ENCODE results near the gene WNT3A. TPM values are rescaled to one million over a fixed set of nuclear protein-coding genes. Genes with fewer than 3 reads are reported as not detected.

WNT3A gene
- total and polyA plus RNA-seq, 9 of the 15 experiments (the other 6 are each of a cell fraction or from before 2014, with no cell fraction given), result not detected

GRCh38 chr1:228084325-228084724 lies 77.5 kb downstream of the WNT3A start:
- in situ Hi-C loops (cut with MboI), result no loop called here
- TF ChIP-seq RHOXF2B (CRISPR knock-in tag; conservative IDR thresholded peaks at IDR 0.05) (no peak), ARID4B (CRISPR knock-in tag; IDR thresholded peaks at IDR 0.05) (peak; percentile 0; the same call in 1 of the 2 replicates), DPF2 (IDR thresholded peaks at IDR 0.05) (0 out of 2 replicates have a peak, but pooled peaks have one; percentile 29), ZBTB12 (CRISPR knock-in tag; IDR thresholded peaks at IDR 0.05) (no peak), CEBPB (tag; IDR thresholded peaks at IDR 0.05) (peak; percentile 94), REST (IDR thresholded peaks at IDR 0.05; ENCODE audit: borderline replicate concordance) (0 out of 2 replicates have a peak, but pooled peaks have one; percentile 2), REST (CRISPR knock-in tag; IDR thresholded peaks at IDR 0.05; ENCODE audit: low read depth) (no peak), NFE2 (IDR thresholded peaks at IDR 0.05; ENCODE audit: low read depth) (peak; percentile 63), POU5F1 (IDR thresholded peaks at IDR 0.05; ENCODE audit: borderline replicate concordance, low read depth, low read length, partially characterized antibody) (no peak)

More at GRCh38 chr1:228084325-228084724, 77.5 kb downstream of the WNT3A start:
- Histone ChIP-seq H3K27me3 (ENCODE audit: control insufficient read depth in 2 of 2, insufficient read depth in 2 of 2, low read length in 2 of 2) (no peaks in the 10 kb centered on the region), H3K9ac (ENCODE audit: insufficient read depth in 1 of 2, low read depth in 2 of 2, low read length in 2 of 2) (peak overlapping the region; percentile 99 to 100), H3K27ac (ENCODE audit: extremely low read depth, low read depth, low read length) (peak overlapping the region; percentile 98), H3K9me1 (ENCODE audit: control insufficient read depth, insufficient read depth, low read length) (peaks cover 43% of the 10 kb centered on the region), H3K79me2 (ENCODE audit: control insufficient read depth, insufficient read depth, low read length) (peaks cover 88% of the 10 kb centered on the region), H2AFZ (ENCODE audit: low read depth, low read length) (no peak overlapping the region), H3K4me2 (ENCODE audit: insufficient read depth, low read length) (peak overlapping the region; percentile 100), H3K9me3 (replicated peaks; ENCODE audit: control insufficient read depth, insufficient read depth, low read depth, low read length) (no peaks in the 10 kb centered on the region), H3K36me3 (ENCODE audit: control insufficient read depth, insufficient read depth, low read length) (peaks cover 59% of the 10 kb centered on the region), H3K4me1 (replicated peaks in 1 of 2; ENCODE audit: control insufficient read depth in 2 of 2, insufficient read depth in 2 of 2, low read length in 2 of 2) (peaks cover 42 to 64% of the 10 kb centered on the region in 2 experiments; a peak in 4 of 5 replicates), H4K20me1 (replicated peaks; ENCODE audit: control insufficient read depth, insufficient read depth, low read length) (peaks cover 68% of the 10 kb centered on the region), H3K4me3 (peak overlapping the region; percentile 96)
- no peak for ATAC-seq
- ChIA-PET POLR2A (interaction anchor here (0.6 to 4.3 kb wide), 17 partner anchors 8 to 371 kb away, joined by 3 to 36 read pairs (median 5); partner anchors contain the start of gene MRPL55), CTCF (ENCODE audit: low intra/inter-chr PET ratio) (no interaction called here)
- WGBS (ENCODE audit: insufficient coverage, low coverage, missing lambda C conversion rate), result 5% methylated on average over 3 of the region's 3 CpGs
- intact Hi-C loops (cut with micrococcal nuclease), result loop anchor here (2.0 kb wide), 2 partner anchors 16 to 56 kb away; partner anchors contain the start of gene GUK1
- DNase-seq (ENCODE audit: extremely low read depth in 1 of 4, low spot score in 3 of 4), result peak in 1 of 4 experiments; percentile 48
- BruUV-seq (replicated peaks), result no TSS peak
- peak; percentile 79 for FAIRE-seq
